SK-N-SH treated with all-trans-retinoic acid at 6 μM for 48 hours (cell line): ENCODE results near the gene RIN3.

ENCODE experiments used
- ATAC-seq: fragments of 200-7000 bp; cut with Tn5 transposase; 3 replicates; pipeline ENCODE4 v1.9.1; 2020; ENCODE audit warnings: mild to moderate bottlenecking, moderate library complexity
- ARNTL ChIP-seq: fragments of 450-650 bp; formaldehyde crosslinking; IDR thresholded peaks from 2 replicates; pipeline ENCODE4 v1.5.0; 2020; ENCODE audit warnings: low read depth, mild to moderate bottlenecking, moderate library complexity, borderline replicate concordance
- OSR1 ChIP-seq: fragments of 250-450 bp; sonication (Bioruptor Pico); IDR thresholded peaks from 2 replicates; pipeline ENCODE4 v1.8.0; 2022; ENCODE audit warnings: moderate library complexity, mild to moderate bottlenecking, inconsistent platforms
- SNAI2 ChIP-seq: fragments of 250-450 bp; sonication (Bioruptor Pico); IDR thresholded peaks from 2 replicates; pipeline ENCODE4 v1.5.0; 2020; ENCODE audit warnings: mild to moderate bottlenecking, moderate library complexity
- TOX ChIP-seq: fragments of 250-450 bp; sonication (Bioruptor Pico); IDR thresholded peaks from 2 replicates; pipeline ENCODE4 v1.8.0; 2021; ENCODE audit warnings: mild to moderate bottlenecking, moderate library complexity, borderline replicate concordance
- TSHZ2 ChIP-seq: fragments of 250-450 bp; sonication (Bioruptor Pico); IDR thresholded peaks from 2 replicates; pipeline ENCODE4 v1.5.0; 2020; ENCODE audit warnings: mild to moderate bottlenecking, moderate library complexity
- ZC3H10 ChIP-seq: fragments of 250-450 bp; sonication (Bioruptor Pico); IDR thresholded peaks from 2 replicates; pipeline ENCODE4 v1.5.1; 2021; ENCODE audit warnings: mild to moderate bottlenecking, moderate library complexity
- TF ChIP-seq, protein P1 (sequence below): fragments of 250-450 bp; sonication (Bioruptor Pico); IDR thresholded peaks from 2 replicates; pipeline ENCODE4 v1.5.1; 2020; ENCODE audit warnings: low read depth, mild to moderate bottlenecking, moderate library complexity

Gene RIN3

GRCh38 chr14:92737206-92737605, 223.6 kb downstream of the RIN3 start:
- TF ChIP-seq SNAI2 = no peak
- no peak for TF ChIP-seq ZC3H10 (CRISPR knock-in tag)
- no peak for TF ChIP-seq ARNTL
- ATAC-seq = no peak

- TF ChIP-seq, protein P1, sequence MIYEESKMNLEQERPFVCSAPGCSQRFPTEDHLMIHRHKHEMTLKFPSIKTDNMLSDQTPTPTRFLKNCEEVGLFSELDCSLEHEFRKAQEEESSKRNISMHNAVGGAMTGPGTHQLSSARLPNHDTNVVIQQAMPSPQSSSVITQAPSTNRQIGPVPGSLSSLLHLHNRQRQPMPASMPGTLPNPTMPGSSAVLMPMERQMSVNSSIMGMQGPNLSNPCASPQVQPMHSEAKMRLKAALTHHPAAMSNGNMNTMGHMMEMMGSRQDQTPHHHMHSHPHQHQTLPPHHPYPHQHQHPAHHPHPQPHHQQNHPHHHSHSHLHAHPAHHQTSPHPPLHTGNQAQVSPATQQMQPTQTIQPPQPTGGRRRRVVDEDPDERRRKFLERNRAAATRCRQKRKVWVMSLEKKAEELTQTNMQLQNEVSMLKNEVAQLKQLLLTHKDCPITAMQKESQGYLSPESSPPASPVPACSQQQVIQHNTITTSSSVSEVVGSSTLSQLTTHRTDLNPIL (CRISPR knock-in tag) = no peak
- TF ChIP-seq TOX = no peak
- TF ChIP-seq TSHZ2 (CRISPR knock-in tag) = no peak
- no peak for TF ChIP-seq ZC3H10 (CRISPR knock-in tag)
- TF ChIP-seq OSR1 (CRISPR knock-in tag) = no peak
- no peak for ATAC-seq
These were observed 224.1 kb downstream of the RIN3 start for GRCh38 chr14:92737619-92738188.
